Activated CD4-positive, alpha-beta memory T cell treated with anti-CD3 and anti-CD28 coated beads, Interleukin-2, amount 10 ng/mL, durations not matched to agents 7 days and 5 days (primary cell): ENCODE results near the gene OPN1LW. TPM values are rescaled to one million over a fixed set of nuclear protein-coding genes. Genes with fewer than 3 reads are reported as not detected.
"Not testable (repeated sequence)": the region's sequence is repeated elsewhere in the genome, so short reads cannot be mapped to it uniquely, and the experiment has no call there.

ENCODE experiments used
- CTCF ChIA-PET: fragments of 350-600 bp; sonication (Branson Sonifier 250); formaldehyde crosslinking; loops from one replicate; lab custom pipeline; 2021; ENCODE audit warnings: antibody characterized with exemption, inconsistent platforms; lab: Charles Lee
- POLR2A ChIA-PET: fragments of 350-600 bp; sonication (Branson Sonifier 250); formaldehyde crosslinking; loops from one replicate; lab custom pipeline; 2021; ENCODE audit warnings: antibody characterized with exemption; lab: Charles Lee
- DNase-seq: peaks from one replicate; pipeline ENCODE4 v3.0.0-alpha.2; 2020
- H3K27ac Mint-ChIP-seq: one replicate; pipeline ENCODE4 v1.8.0; 2021; ENCODE audit warnings: mild to moderate bottlenecking, mixed read lengths
- H3K27me3 Mint-ChIP-seq: one replicate; pipeline ENCODE4 v1.8.0; 2021; ENCODE audit warnings: mixed read lengths
- H3K36me3 Mint-ChIP-seq: one replicate; pipeline ENCODE4 v1.8.0; 2021; ENCODE audit warnings: low read depth, mixed read lengths
- H3K4me1 Mint-ChIP-seq: one replicate; pipeline ENCODE4 v1.8.0; 2021; ENCODE audit warnings: mixed read lengths
- H3K4me3 Mint-ChIP-seq: one replicate; pipeline ENCODE4 v1.8.0; 2021; ENCODE audit warnings: mild to moderate bottlenecking, mixed read lengths
- H3K9me3 Mint-ChIP-seq: one replicate; pipeline ENCODE4 v1.8.0; 2021; ENCODE audit warnings: mixed read lengths
- total RNA-seq, 2 experiments: library from RNA; stranded (reverse); gene quantifications; one replicate each; pipeline ENCODE4 v1.2.3, GENCODE V29; 2021

The OPN1LW gene
- total RNA-seq, 2 experiments from 2014 or later = not detected

DNA sequence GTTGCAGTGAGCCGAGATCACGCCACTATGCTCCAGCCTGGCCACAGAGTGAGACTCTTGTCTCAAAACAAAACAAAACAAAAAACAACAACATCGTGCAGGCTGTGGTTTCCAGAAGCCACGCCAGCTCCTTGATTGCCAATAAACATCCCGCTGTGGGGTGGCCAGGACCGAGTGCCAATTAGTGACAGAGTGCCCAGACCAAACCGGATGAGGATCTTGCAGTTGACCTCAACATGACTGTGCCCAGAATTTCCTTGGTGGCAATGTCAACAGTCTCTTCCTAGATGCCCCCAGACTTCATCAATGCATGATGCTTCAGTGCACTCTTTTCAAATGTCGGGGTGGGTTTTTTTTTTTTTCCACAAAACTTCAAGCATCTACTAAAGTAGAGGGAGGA lies 39.8 kb downstream of the OPN1LW start:
- POLR2A ChIA-PET, H3K36me3 Mint-ChIP-seq, H3K4me3 Mint-ChIP-seq: not testable (repeated sequence)

DNA sequence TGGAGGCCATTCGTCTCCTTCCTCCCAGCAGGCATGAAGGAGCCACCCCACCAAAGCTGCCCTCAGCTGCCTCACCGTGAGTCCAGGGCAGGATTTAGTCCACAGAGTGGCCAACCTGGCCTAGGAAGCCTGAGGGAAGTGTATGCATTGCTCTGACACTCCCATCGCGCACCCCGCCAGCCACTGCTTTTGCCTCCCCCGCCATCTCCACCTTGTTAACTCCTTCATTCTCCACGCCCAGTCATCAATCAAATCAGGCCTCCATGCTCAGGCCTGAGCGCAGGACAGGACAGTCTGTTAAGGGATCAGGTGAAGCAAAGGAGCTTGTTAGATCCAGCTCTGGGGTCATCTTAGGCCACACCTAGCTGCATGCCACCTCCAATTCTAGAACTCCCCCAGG lies 48.8 kb downstream of the OPN1LW start:
- H3K36me3 Mint-ChIP-seq, H3K4me1 Mint-ChIP-seq, POLR2A ChIA-PET, H3K4me3 Mint-ChIP-seq, H3K27ac Mint-ChIP-seq, H3K9me3 Mint-ChIP-seq, H3K27me3 Mint-ChIP-seq, DNase-seq, CTCF ChIA-PET: not testable (repeated sequence)

More for the DNA sequence above, 39.8 kb downstream of the OPN1LW start:
- DNase-seq, H3K4me1 Mint-ChIP-seq, H3K27ac Mint-ChIP-seq, CTCF ChIA-PET, H3K27me3 Mint-ChIP-seq, H3K9me3 Mint-ChIP-seq: not testable (repeated sequence)

DNA sequence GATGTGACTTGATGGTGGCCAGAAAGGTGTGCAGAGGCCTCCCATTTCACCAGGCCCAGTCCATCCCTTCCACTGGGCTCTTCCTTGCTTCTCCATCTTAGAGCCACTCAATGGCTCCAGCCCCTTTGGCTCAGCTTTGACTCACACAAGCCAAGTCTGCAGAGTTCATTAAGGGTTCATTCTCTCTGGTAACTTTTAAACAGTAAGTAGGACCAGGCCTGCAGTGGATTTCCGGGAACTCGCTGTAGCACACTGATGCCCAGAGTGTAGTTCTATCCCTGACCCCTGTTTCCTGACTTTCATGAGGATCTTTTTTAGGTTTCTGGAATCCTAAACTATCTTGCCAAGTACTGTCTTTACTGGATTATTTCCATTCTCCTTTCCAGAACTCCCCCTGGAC lies 50.3 kb downstream of the OPN1LW start:
- H3K4me1 Mint-ChIP-seq, H3K9me3 Mint-ChIP-seq, DNase-seq, H3K27ac Mint-ChIP-seq, POLR2A ChIA-PET, H3K27me3 Mint-ChIP-seq, H3K36me3 Mint-ChIP-seq, CTCF ChIA-PET, H3K4me3 Mint-ChIP-seq: not testable (repeated sequence)

DNA sequence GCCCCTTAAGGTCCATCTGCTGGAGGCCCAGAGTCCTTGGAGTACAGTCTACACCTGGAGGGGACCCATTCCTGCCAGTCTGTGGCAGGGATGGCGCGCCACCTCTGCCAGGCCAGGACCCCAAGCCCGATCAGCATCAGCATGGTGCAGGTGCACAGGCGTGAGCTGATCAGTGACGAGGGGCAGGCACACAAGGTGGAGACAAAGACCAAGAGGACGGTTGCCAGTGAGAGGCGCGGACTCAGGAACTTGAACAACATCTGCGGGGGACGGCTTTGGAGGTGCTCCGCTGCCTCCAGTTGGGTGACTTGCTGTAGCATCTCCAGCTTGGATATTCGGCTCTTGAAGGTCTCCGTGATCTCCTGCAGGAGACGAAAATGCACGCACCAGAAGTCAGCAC lies 52.4 kb downstream of the OPN1LW start:
- H3K4me1 Mint-ChIP-seq, POLR2A ChIA-PET, H3K27ac Mint-ChIP-seq, H3K4me3 Mint-ChIP-seq, H3K27me3 Mint-ChIP-seq, CTCF ChIA-PET, H3K36me3 Mint-ChIP-seq, DNase-seq, H3K9me3 Mint-ChIP-seq: not testable (repeated sequence)

Other genes with a start within 250 kb of the OPN1LW start
- not detected for gene AVPR2, start 239.6 kb upstream of the OPN1LW start, total RNA-seq
- gene ARHGAP4, start 218.0 kb upstream of the OPN1LW start, total RNA-seq = 100 to 1,000 TPM; 262 to 267 TPM
- 10 to 100 TPM; 63.1 to 63.7 TPM for gene NAA10, start 209.2 kb upstream of the OPN1LW start, total RNA-seq
- 10 to 100 TPM; 12.1 to 12.8 TPM for gene RENBP, start 199.6 kb upstream of the OPN1LW start, total RNA-seq
- gene HCFC1, start 172.4 kb upstream of the OPN1LW start, total RNA-seq = 10 to 100 TPM; 88.3 to 93.1 TPM
- gene TMEM187, start 171.5 kb upstream of the OPN1LW start, total RNA-seq = 10 to 100 TPM in 1 of 2 experiments, 1 to 10 TPM in 1; 9.9 to 12.6 TPM
- gene IRAK1, start 124.3 kb upstream of the OPN1LW start, total RNA-seq = 100 to 1,000 TPM; 118 to 122 TPM
- gene MECP2, start 46.5 kb upstream of the OPN1LW start, total RNA-seq = 10 to 100 TPM; 80.7 to 83.0 TPM
- gene OPN1MW, start 38.4 kb downstream of the OPN1LW start, total RNA-seq = not detected
- gene OPN1MW2, start 75.5 kb downstream of the OPN1LW start, total RNA-seq = not detected
- not detected for gene OPN1MW3, start 113.3 kb downstream of the OPN1LW start, total RNA-seq
- not detected for gene TEX28, start 150.9 kb downstream of the OPN1LW start, total RNA-seq
- gene TKTL1, start 151.6 kb downstream of the OPN1LW start, total RNA-seq = 1 to 10 TPM in 1 of 2 experiments, under 1 TPM in 1; 0.85 to 2.0 TPM
- 1,000 to 10,000 TPM; 1,571 to 1,579 TPM for gene FLNA, start 230.4 kb downstream of the OPN1LW start, total RNA-seq
- gene EMD, start 235.1 kb downstream of the OPN1LW start, total RNA-seq = 10 to 100 TPM; 65.5 to 66.0 TPM